Stimulated activated CD4-positive, alpha-beta T cell treated with anti-CD3 and anti-CD28 coated beads, Interleukin-15, amount 100 ng/mL, for 24 hours (primary cell): Measurements from ENCODE around the gene RNASE4.

Experiments
- DNase-seq: peaks from one replicate; pipeline ENCODE4 v3.0.0-alpha.2; 2020

RNASE4 gene

DNA sequence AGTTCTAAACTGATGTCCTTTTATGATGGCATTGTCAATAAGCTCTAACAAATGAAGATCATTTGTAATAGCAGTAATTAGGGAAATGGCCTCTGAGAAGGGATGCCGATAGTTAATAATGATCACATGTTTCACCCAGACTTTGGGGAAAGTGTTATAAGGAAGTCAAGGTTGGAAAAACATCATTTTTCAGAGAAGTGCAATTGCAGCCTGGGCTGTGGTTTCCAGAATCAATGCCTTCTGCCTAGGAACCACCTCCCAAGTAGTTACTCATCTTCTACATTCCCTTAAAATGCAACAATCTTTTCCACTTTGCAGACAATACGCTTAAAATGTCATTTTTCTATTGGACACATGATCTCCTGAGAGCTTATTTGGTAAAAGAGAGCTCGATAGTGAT lies 62.2 kb downstream of the RNASE4 start:
- no peak for DNase-seq

DNA sequence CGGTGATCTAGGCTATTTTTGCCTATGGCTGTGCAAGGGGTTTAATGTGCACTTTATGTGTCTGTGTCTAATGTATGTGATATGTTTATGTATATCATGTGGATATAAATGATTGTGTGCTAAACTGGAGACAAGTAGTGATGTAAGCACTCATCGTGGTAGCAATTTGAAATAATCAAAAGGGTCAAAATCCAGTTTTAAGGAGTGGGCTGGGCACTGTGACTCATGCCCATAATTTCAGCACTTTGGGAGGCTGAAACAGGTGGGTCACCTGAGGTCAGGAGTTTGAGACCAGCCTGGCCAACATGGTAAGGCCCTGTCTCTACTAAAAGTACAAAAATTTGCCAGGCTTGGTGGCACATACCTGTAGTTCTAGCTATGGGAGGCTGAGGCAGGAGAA lies 64.1 kb downstream of the RNASE4 start:
- DNase-seq: no peak

DNA sequence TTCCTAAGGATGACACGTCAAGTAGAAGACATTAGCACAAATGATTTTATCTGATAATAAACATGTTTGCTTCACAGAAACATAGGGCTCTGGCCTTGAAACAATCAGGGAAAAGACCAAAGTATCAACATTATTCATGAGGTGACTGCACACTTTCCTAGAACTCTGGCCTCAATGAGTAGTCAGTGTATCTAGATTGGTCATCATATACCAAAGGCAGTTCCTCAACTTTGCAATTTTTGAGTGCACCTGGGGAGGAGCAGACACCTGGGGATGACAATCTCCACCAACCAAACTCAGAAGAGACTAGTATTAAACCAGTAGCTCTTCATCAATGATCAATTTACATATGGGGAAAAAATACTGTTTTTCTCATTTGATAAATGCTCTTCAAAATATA lies 65.8 kb downstream of the RNASE4 start:
- no peak for DNase-seq
